Activated CD4-positive, alpha-beta T cell treated with anti-CD3 and anti-CD28 coated beads for 4 hours (primary cell): ENCODE results near the gene DMXL2.
"Not testable (repeated sequence)": the region's sequence is repeated elsewhere in the genome, so short reads cannot be mapped to it uniquely, and the experiment has no call there.

Experiments
- DNase-seq, 2 donors: peaks; one replicate each; pipeline ENCODE4 v3.0.0-alpha.2; 2020

Gene DMXL2

GRCh38 chr15:51623386-51623938 is 891 bp upstream of the DMXL2 start:
- no peak for DNase-seq

- DNase-seq: peak; percentile 2 to 19
These were observed 501 bp downstream of the DMXL2 start for GRCh38 chr15:51621936-51622603.

- no peak for DNase-seq
These were observed 1.3 kb downstream of the DMXL2 start for GRCh38 chr15:51621155-51621765.

- DNase-seq: no peak
These were observed 1.9 kb downstream of the DMXL2 start for GRCh38 chr15:51620641-51621040.

GRCh38 chr15:51620122-51620521 is 2.4 kb downstream of the DMXL2 start:
- DNase-seq: no peak

- no peak for DNase-seq
These were observed 3.1 kb downstream of the DMXL2 start for GRCh38 chr15:51619331-51620035.

GRCh38 chr15:51617886-51618285 is 4.7 kb downstream of the DMXL2 start:
- no peak for DNase-seq

GRCh38 chr15:51613951-51614350 is 8.6 kb downstream of the DMXL2 start:
- no peak for DNase-seq

- DNase-seq: not testable (repeated sequence)
These were observed 9.9 kb downstream of the DMXL2 start for GRCh38 chr15:51612669-51613068.

GRCh38 chr15:51603462-51603948 is 19.1 kb downstream of the DMXL2 start:
- not testable (repeated sequence) for DNase-seq

GRCh38 chr15:51603002-51603401 is 19.6 kb downstream of the DMXL2 start:
- DNase-seq: no peak

GRCh38 chr15:51602484-51602883 is 20.1 kb downstream of the DMXL2 start:
- no peak for DNase-seq

- no peak for DNase-seq
These were observed 20.8 kb downstream of the DMXL2 start for GRCh38 chr15:51601801-51602200.

GRCh38 chr15:51600114-51600513 is 22.5 kb downstream of the DMXL2 start:
- no peak for DNase-seq

GRCh38 chr15:51589881-51590568 is 32.5 kb downstream of the DMXL2 start:
- DNase-seq: no peak

- DNase-seq: no peak
These were observed 33.6 kb downstream of the DMXL2 start for GRCh38 chr15:51588966-51589365.

- DNase-seq: no peak
These were observed 36.6 kb downstream of the DMXL2 start for GRCh38 chr15:51585986-51586385.

GRCh38 chr15:51580982-51581381 is 41.6 kb downstream of the DMXL2 start:
- DNase-seq: no peak

- no peak for DNase-seq
These were observed 42.2 kb downstream of the DMXL2 start for GRCh38 chr15:51580385-51580784.

- no peak for DNase-seq
These were observed 43.6 kb downstream of the DMXL2 start for GRCh38 chr15:51579012-51579411.

GRCh38 chr15:51577636-51578304 is 44.8 kb downstream of the DMXL2 start:
- no peak for DNase-seq

- no peak for DNase-seq
These were observed 45.6 kb downstream of the DMXL2 start for GRCh38 chr15:51576911-51577500.
